K562 (cell line): ENCODE results near the gene LRCH1. TPM values are rescaled to one million over a fixed set of nuclear protein-coding genes. Genes with fewer than 3 reads are reported as not detected.

ENCODE experiments used
- ATAC-seq: fragments of 200-7000 bp; cut with Tn5 transposase; 3 replicates; pipeline ENCODE4 v1.9.1; 2020; ENCODE audit warnings: moderate library complexity
- BruUV-seq: library from RNA; stranded (reverse); fragments of 400-500 nt; replicated peaks from 2 replicates; lab custom pipeline; 2021; lab: Mats Ljungman, UMichigan
- CTCF ChIA-PET: fragments of 300-600 bp; formaldehyde crosslinking; extraction: SDS; loops from one replicate; lab custom pipeline; 2021; ENCODE audit warnings: low intra/inter-chr PET ratio; lab: Yijun Ruan, JAX
- POLR2A ChIA-PET: fragments of 300-600, 350-650 bp; sonication (Branson Sonifier 250); formaldehyde crosslinking; extraction: SDS; loops from one replicate; lab custom pipeline; 2021; ENCODE audit warnings: antibody characterized with exemption, inconsistent platforms; lab: Yijun Ruan, JAX
- DNase-seq, 4 experiments: peaks; one replicate each; pipeline versions ENCODE4 v3.0.0 to v3.0.0-alpha.2; 2011 to 2018; ENCODE audit warnings: low spot score in 3 of 4, mixed read lengths in 3 of 4; ENCODE audit errors: extremely low read depth in 1 of 4
- FAIRE-seq: peaks from 2 replicates; lab custom pipeline; 2011; peaks lifted over from hg19 to GRCh38; lab: Jason Lieb, UNC
- H2AFZ ChIP-seq: 2 replicates; pipeline ENCODE4 v1.6.0; 2011; ENCODE audit warnings: low read depth, low read length, control low read depth, inconsistent platforms
- H3K27ac ChIP-seq: fragments of 200-600 bp; 3 replicates; pipeline ENCODE4 v1.8.0; 2011; ENCODE audit warnings: low read depth, mild to moderate bottlenecking, control low read depth, inconsistent platforms, low read length, moderate library complexity, mixed read lengths; ENCODE audit errors: extremely low read depth
- H3K27me3 ChIP-seq, 2 experiments: fragments of 300-600 bp in 1 of 2; 2 replicates in 1 of 2; 3 replicates in 1 of 2; pipeline versions ENCODE4 v1.6.0 to v1.8.0; 2011; ENCODE audit warnings: inconsistent platforms in 2 of 2, low read length in 2 of 2, mild to moderate bottlenecking in 1 of 2, mixed read lengths in 1 of 2, moderate library complexity in 1 of 2; ENCODE audit not compliant: control insufficient read depth in 2 of 2, insufficient read depth in 2 of 2
- H3K36me3 ChIP-seq: fragments of 300-600 bp; 3 replicates; pipeline ENCODE4 v1.8.0; 2011; ENCODE audit warnings: mild to moderate bottlenecking, low read length, inconsistent platforms; ENCODE audit not compliant: control insufficient read depth, insufficient read depth
- H3K4me1 ChIP-seq, 2 experiments: fragments of 200-600 bp in 1 of 2; replicated peaks in 1 of 2; 2 replicates in 1 of 2; 3 replicates in 1 of 2; pipeline versions ENCODE4 v1.5.1 to v1.8.0; 2011; ENCODE audit warnings: inconsistent platforms in 2 of 2, low read length in 2 of 2, mild to moderate bottlenecking in 1 of 2, mixed read lengths in 1 of 2, moderate library complexity in 1 of 2; ENCODE audit not compliant: control insufficient read depth in 2 of 2, insufficient read depth in 2 of 2
- H3K4me2 ChIP-seq: 2 replicates; pipeline ENCODE4 v1.6.1; 2011; ENCODE audit warnings: low read length, control low read depth, inconsistent platforms, mixed read lengths; ENCODE audit not compliant: insufficient read depth
- H3K4me3 ChIP-seq: fragments of 200-600 bp; sonication (generic), shearing (Covaris generic); 2 replicates; pipeline ENCODE4 v1.5.1; 2016; ENCODE audit warnings: control low read depth, inconsistent platforms
- H3K79me2 ChIP-seq: fragments of 200-600 bp; 3 replicates; pipeline ENCODE4 v1.8.0; 2011; ENCODE audit warnings: low read length, inconsistent platforms; ENCODE audit not compliant: control insufficient read depth, insufficient read depth
- H3K9ac ChIP-seq, 2 experiments: 2 replicates each; pipeline versions ENCODE4 v1.6.0 to v1.6.1; 2011; ENCODE audit warnings: low read depth in 2 of 2, low read length in 2 of 2, control low read depth in 1 of 2, inconsistent platforms in 1 of 2, mild to moderate bottlenecking in 1 of 2, mixed read lengths in 1 of 2; ENCODE audit not compliant: insufficient read depth in 1 of 2
- H3K9me1 ChIP-seq: one replicate; pipeline ENCODE4 v1.6.0; 2011; ENCODE audit warnings: inconsistent platforms, mild to moderate bottlenecking, low read length, moderate library complexity; ENCODE audit not compliant: control insufficient read depth, insufficient read depth
- H3K9me3 ChIP-seq: replicated peaks from 2 replicates; pipeline ENCODE4 v1.5.1; 2011; ENCODE audit warnings: low read depth, low read length, inconsistent platforms; ENCODE audit not compliant: control insufficient read depth, insufficient read depth
- H4K20me1 ChIP-seq: replicated peaks from 2 replicates; pipeline ENCODE4 v1.6.1; 2011; ENCODE audit warnings: low read length, inconsistent platforms, mixed read lengths; ENCODE audit not compliant: control insufficient read depth, insufficient read depth
- CEBPB ChIP-seq: fragments of 450-650 bp; IDR thresholded peaks from 2 replicates; pipeline ENCODE4 v1.6.1; 2016; ENCODE audit warnings: missing genetic modification characterization, missing compliant biosample characterization
- MCM3 ChIP-seq: fragments of 450-650 bp; IDR thresholded peaks from 2 replicates; pipeline ENCODE4 v1.6.1; 2016
- RBM14 ChIP-seq: fragments of 200-400 bp; formaldehyde crosslinking; IDR thresholded peaks from 2 replicates; pipeline ENCODE4 v1.6.1; 2018; ENCODE audit warnings: low read depth, mild to moderate bottlenecking, low read length, moderate library complexity, borderline replicate concordance; ENCODE audit not compliant: insufficient read depth
- SMARCE1 ChIP-seq: fragments of 450-650 bp; IDR thresholded peaks from 2 replicates; pipeline ENCODE4 v1.7.1; 2016; ENCODE audit warnings: mild to moderate bottlenecking
- ZC3H11A ChIP-seq: IDR thresholded peaks from 2 replicates; pipeline ENCODE4 v1.6.1; 2012; ENCODE audit warnings: low read depth, low read length, improper control_type of control experiment
- ZNF140 ChIP-seq: fragments of 250-450 bp; sonication (Bioruptor Pico); IDR thresholded peaks from 2 replicates; pipeline ENCODE4 v1.8.0; 2021; ENCODE audit warnings: moderate library complexity, mild to moderate bottlenecking, inconsistent platforms
- ZNF175 ChIP-seq: fragments of 200-800 bp; sonication (Bioruptor generic); IDR thresholded peaks from 2 replicates; pipeline ENCODE4 v1.6.1; 2016; ENCODE audit warnings: low read depth, mild to moderate bottlenecking, missing genetic modification characterization, missing compliant biosample characterization
- WGBS: fragments of 100-300 bp; shearing (Covaris generic); methylation state at CpG from one replicate; pipeline ENCODE4 v1.1.6; 2016; ENCODE audit warnings: low coverage, mixed read lengths; ENCODE audit not compliant: insufficient coverage; ENCODE audit errors: missing lambda C conversion rate; 5-methylcytosine and 5-hydroxymethylcytosine counted together
- in situ Hi-C: fragments of 300-500 bp; cut with MboI; formaldehyde crosslinking; loops from 4 replicates; pipeline ENCODE4 v1.15.0; 2018; ENCODE audit warnings: inconsistent platforms, mixed read lengths
- intact Hi-C: fragments of 100-400 bp; cut with micrococcal nuclease; formaldehyde crosslinking; loops from 2 replicates; pipeline ENCODE4 v1.14.2; 2022
- polyA plus RNA-seq, 8 experiments: library from polyadenylated mRNA; depleted of rRNA in 4 of 8; stranded (reverse) in 5 of 8; unstranded in 3 of 8; fragments of >200 nt; fragmentation: Nextera tagmentation in 2 of 8; fragmentation: Illumina TruSeq in 1 of 8; extraction: Ambion mirVana in 2 of 8; extraction: Trizol in 1 of 8; gene quantifications; 2 replicates each; pipeline versions ENCODE4 v1.2.1 to v1.2.3, GENCODE V29; 2011 to 2014; ENCODE audit warnings: inconsistent platforms in 1 of 8, missing spikeins in 1 of 8
- total RNA-seq, 7 experiments: library from RNA; depleted of rRNA in 6 of 7; stranded (reverse); fragments of >200 nt in 6 of 7; fragmentation: Illumina TruSeq in 2 of 7; extraction: Trizol in 2 of 7; gene quantifications; 2 replicates each; pipeline versions ENCODE4 v1.2.1 to v1.2.3, GENCODE V29; 2011 to 2021; ENCODE audit warnings: low replicate concordance in 1 of 7
- TF ChIP-seq, protein P1 (sequence below), 3 experiments: IDR thresholded peaks in 2 of 3; conservative IDR thresholded peaks in 1 of 3; 2 replicates each; pipeline ENCODE4 v1.5.1; 2011 to 2012; ENCODE audit warnings: low read length in 3 of 3, mild to moderate bottlenecking in 3 of 3, control low read depth in 2 of 3, improper control_type of control experiment in 1 of 3, inconsistent platforms in 1 of 3, low read depth in 1 of 3, mixed read lengths in 1 of 3, moderate library complexity in 1 of 3; ENCODE audit not compliant: insufficient read depth in 2 of 3

Gene LRCH1
- total and polyA plus RNA-seq, 9 of the 15 experiments (the other 6 are each of a cell fraction or from before 2014, with no cell fraction given) = 1.1 to 6.8 (median 3.7) TPM

DNA sequence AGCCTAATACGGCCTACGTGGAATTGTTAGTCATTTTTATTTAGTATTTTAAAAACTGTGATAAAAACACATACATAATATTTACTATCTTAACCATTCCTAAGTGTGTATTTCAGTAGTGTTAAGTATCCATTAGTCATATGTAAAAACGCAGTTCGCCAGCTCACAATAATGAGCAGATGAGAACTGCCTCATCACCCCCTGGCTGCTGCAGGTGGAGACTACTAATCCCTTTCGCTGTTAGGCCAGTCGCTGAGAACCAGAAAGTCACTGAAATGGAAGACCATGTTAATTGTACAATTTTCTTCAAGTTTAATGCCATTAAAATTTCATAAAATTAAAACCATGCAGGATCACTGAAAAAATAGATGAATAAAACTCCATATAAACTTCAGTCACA lies 242.4 kb downstream of the LRCH1 start:
- Histone ChIP-seq H3K4me2 (peak overlapping the region; percentile 85; the same call in 1 of the 2 replicates), H3K4me1 (peaks cover 13 to 20% of the 10 kb centered on the region in 2 experiments; a peak in 4 of 5 replicates), H3K4me3 (peak overlapping the region; percentile 71; the same call in 1 of the 2 replicates), H4K20me1 (no peaks in the 10 kb centered on the region), H3K79me2 (peaks cover 44% of the 10 kb centered on the region), H3K27ac (no peak overlapping the region; the same call in 2 of the 3 replicates), H3K36me3 (peaks cover 32% of the 10 kb centered on the region), H3K9me1 (no peaks in the 10 kb centered on the region), H3K9me3 (no peaks in the 10 kb centered on the region), H2AFZ (no peak overlapping the region), H3K9ac (no peak overlapping the region), H3K27me3 (no peaks in the 10 kb centered on the region)
- FAIRE-seq = peak; percentile 44
- intact Hi-C loops (no loop called here), in situ Hi-C loops (no loop called here)
- ChIA-PET POLR2A (interaction anchor here (0.9 kb wide), 1 partner anchor 18 kb away, joined by 4 read pairs; no protein-coding TSS in a partner anchor), CTCF (no interaction called here)
- WGBS = 55% methylated on average over 6 of the region's 6 CpGs
- no TSS peak for BruUV-seq
- 0 out of 3 replicates have a peak, but pooled peaks have one; percentile 18 for ATAC-seq
- peak in 3 of 4 experiments; percentile 8 to 42 (median 25) for DNase-seq
- no peak for TF ChIP-seq ZNF175
- no peak for TF ChIP-seq RBM14
- TF ChIP-seq SMARCE1 = no peak
- TF ChIP-seq MCM3 = no peak
- no peak for TF ChIP-seq ZC3H11A
- no peak for TF ChIP-seq ZNF140 (CRISPR knock-in tag)
- TF ChIP-seq, protein P1, sequence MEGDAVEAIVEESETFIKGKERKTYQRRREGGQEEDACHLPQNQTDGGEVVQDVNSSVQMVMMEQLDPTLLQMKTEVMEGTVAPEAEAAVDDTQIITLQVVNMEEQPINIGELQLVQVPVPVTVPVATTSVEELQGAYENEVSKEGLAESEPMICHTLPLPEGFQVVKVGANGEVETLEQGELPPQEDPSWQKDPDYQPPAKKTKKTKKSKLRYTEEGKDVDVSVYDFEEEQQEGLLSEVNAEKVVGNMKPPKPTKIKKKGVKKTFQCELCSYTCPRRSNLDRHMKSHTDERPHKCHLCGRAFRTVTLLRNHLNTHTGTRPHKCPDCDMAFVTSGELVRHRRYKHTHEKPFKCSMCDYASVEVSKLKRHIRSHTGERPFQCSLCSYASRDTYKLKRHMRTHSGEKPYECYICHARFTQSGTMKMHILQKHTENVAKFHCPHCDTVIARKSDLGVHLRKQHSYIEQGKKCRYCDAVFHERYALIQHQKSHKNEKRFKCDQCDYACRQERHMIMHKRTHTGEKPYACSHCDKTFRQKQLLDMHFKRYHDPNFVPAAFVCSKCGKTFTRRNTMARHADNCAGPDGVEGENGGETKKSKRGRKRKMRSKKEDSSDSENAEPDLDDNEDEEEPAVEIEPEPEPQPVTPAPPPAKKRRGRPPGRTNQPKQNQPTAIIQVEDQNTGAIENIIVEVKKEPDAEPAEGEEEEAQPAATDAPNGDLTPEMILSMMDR (IDR thresholded peaks at IDR 0.05 in 2 of 3, conservative IDR thresholded peaks at IDR 0.05 in 1 of 3; ENCODE audit: insufficient read depth in 2 of 3, low read depth in 1 of 3, low read length in 3 of 3) = 0 out of 6 replicates have a peak, but pooled peaks of 1 of the 3 experiments have one; percentile 8
- no peak for TF ChIP-seq CEBPB (tag)
